ENCODE data around the gene IFI27.

DNA sequence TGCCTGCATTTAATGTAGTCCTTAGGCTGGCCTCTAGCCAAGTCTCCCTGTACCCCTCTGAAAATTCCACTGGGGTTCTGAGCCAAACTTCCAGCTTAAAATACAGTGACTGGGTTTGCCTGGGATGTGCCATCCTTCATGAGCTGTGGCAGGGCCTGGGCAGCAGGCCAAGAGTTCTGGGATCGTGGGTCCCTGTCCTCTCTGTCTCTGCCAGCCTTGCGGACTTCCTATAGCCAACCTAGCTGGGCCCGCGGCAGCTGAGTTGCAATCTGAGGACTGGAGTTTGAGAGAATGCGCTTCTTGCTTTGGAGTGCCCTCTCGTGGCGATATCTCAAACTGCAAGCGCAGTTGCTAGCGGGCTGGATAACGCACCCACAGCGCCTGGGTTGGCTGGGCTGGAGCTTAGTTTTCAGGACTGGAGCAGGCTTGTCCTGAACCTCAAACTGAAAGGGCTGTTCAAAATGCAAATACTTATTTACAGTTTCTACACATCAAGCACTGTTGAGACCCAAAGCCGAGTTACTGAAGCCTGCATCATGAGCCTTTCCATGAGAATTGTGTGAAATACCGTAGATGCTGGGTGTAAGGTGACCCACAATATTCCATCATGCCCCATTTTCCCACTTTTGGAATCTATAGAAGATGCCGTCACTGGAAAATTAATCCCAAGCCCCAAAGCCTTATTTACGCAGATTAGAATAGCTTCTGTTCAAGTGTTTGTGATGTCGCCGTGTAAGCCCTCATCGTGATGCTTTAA, 26.2 kb downstream of the IFI27 start:
- no peak for TF ChIP-seq POLR2A (IDR thresholded peaks at IDR 0.05; ENCODE audit: low read length)
- no peak for TF ChIP-seq GATA1 (IDR thresholded peaks at IDR 0.05; ENCODE audit: low read depth, low read length)

Measured in erythroblast (primary cell).